Measurements from ENCODE around the gene DBET.
A peak's percentile ranks its signal among the peaks of the same experiment; 100 is the strongest.
"Not testable (repeated sequence)": the region's sequence is repeated elsewhere in the genome, so short reads cannot be mapped to it uniquely, and the experiment has no call there.

Gene DBET

GRCh38 chr4:190064342-190064741 lies at the start of gene DBET:
Gene DBET, plus strand, starts transcription at chr4:190064502.
- DNase-seq = not testable (repeated sequence)

- no peak for DNase-seq
These were observed 49.3 kb upstream of the DBET start for GRCh38 chr4:190014771-190015537.

GRCh38 chr4:190015538-190016368 lies 48.5 kb upstream of the DBET start:
- no peak for DNase-seq

- no peak for DNase-seq
These were observed 47.7 kb upstream of the DBET start for GRCh38 chr4:190016369-190017289.

GRCh38 chr4:190017357-190018200 lies 46.7 kb upstream of the DBET start:
- no peak for DNase-seq

- no peak for DNase-seq
These were observed 45.9 kb upstream of the DBET start for GRCh38 chr4:190018201-190018920.

- no peak for DNase-seq
These were observed 45.1 kb upstream of the DBET start for GRCh38 chr4:190019023-190019858.

- not testable (repeated sequence) for DNase-seq
These were observed 44.3 kb upstream of the DBET start for GRCh38 chr4:190019859-190020463.

GRCh38 chr4:190020790-190021717 lies 43.2 kb upstream of the DBET start:
- DNase-seq = no peak

GRCh38 chr4:190021973-190022372 lies 42.3 kb upstream of the DBET start:
- DNase-seq = not testable (repeated sequence)

GRCh38 chr4:190022614-190023281 lies 41.6 kb upstream of the DBET start:
- DNase-seq = not testable (repeated sequence)

GRCh38 chr4:190027156-190027555 lies 37.1 kb upstream of the DBET start, which contains the start of gene FRG2:
Gene FRG2, minus strand, starts transcription at chr4:190027256. Its CDS starts 52 bp downstream, at chr4:190027204.
- not testable (repeated sequence) for DNase-seq

GRCh38 chr4:190031264-190031663 lies 33.0 kb upstream of the DBET start:
- DNase-seq = not testable (repeated sequence)

- DNase-seq = peak; percentile 37
These were observed 26.5 kb upstream of the DBET start for GRCh38 chr4:190037704-190038388.

GRCh38 chr4:190040873-190041272 lies 23.4 kb upstream of the DBET start:
- DNase-seq = not testable (repeated sequence)

GRCh38 chr4:190047627-190048026 lies 16.7 kb upstream of the DBET start:
- not testable (repeated sequence) for DNase-seq

Data from stimulated activated CD8-positive, alpha-beta memory T cell treated with anti-CD3 and anti-CD28 coated beads, Interleukin-4, amount 100 ng/mL, for 48 hours (primary cell).